ENCODE results near the gene MCU. TPM values are rescaled to one million over a fixed set of nuclear protein-coding genes. Genes with fewer than 3 reads are reported as not detected.
"Not testable (repeated sequence)": the region's sequence is repeated elsewhere in the genome, so short reads cannot be mapped to it uniquely, and the experiment has no call there.

MCU gene
- total and polyA plus RNA-seq, 2 donors (not counting 1 experiment from before 2014, with no cell fraction given): 11.7 to 21.1 TPM

GRCh38 chr10:72757732-72758131 is 65.8 kb downstream of the MCU start:
- ChIA-PET CTCF (no interaction called here), POLR2A (no interaction called here)
- Histone ChIP-seq H2AFZ (ENCODE audit: insufficient read depth, low read depth, low read length, poor library complexity, severe bottlenecking) (no peak overlapping the region), H3K4me2 (replicated peaks; ENCODE audit: low read depth, low read length, poor library complexity, severe bottlenecking) (no peak overlapping the region), H3K9ac (ENCODE audit: low read length) (no peak overlapping the region), H3K27me3 (replicated peaks in 1 of 4; ENCODE audit: control extremely low read depth in 1 of 4, control insufficient read depth in 3 of 4, insufficient read depth in 4 of 4, low read length in 3 of 4) (no peaks in the 10 kb centered on the region), H3K4me3 (ENCODE audit: control extremely low read depth in 1 of 5, extremely low read depth in 1 of 5, insufficient read depth in 1 of 5, low read depth in 2 of 5, low read length in 4 of 5) (no peak overlapping the region), H3K27ac (ENCODE audit: low read length in 2 of 2) (no peak overlapping the region), H3K9me3 (ENCODE audit: control extremely low read depth in 1 of 3, control insufficient read depth in 2 of 3, insufficient read depth in 1 of 3, low read length in 2 of 3) (no peaks in the 10 kb centered on the region), H3K36me3 (replicated peaks in 1 of 2; ENCODE audit: control extremely low read depth in 1 of 2, control insufficient read depth in 1 of 2, extremely low read depth in 1 of 2, insufficient read depth in 2 of 2, low read length in 1 of 2) (no peaks in the 10 kb centered on the region), H4K20me1 (ENCODE audit: control insufficient read depth, insufficient read depth, low read length, poor library complexity, severe bottlenecking) (no peaks in the 10 kb centered on the region), H3K79me2 (ENCODE audit: control insufficient read depth, insufficient read depth, low read length) (peaks cover 4% of the 10 kb centered on the region), H3K4me1 (ENCODE audit: control insufficient read depth in 2 of 2, insufficient read depth in 2 of 2, low read length in 2 of 2) (peaks cover 3 to 7% of the 10 kb centered on the region in 2 donors)
- no peak overlapping the region for H3K27ac Mint-ChIP-seq
- ATAC-seq (ENCODE audit: low read depth) (no peak), DNase-seq (no peak)
- no peaks in the 10 kb centered on the region for H3K27me3 Mint-ChIP-seq
- H3K4me1 Mint-ChIP-seq: peaks cover 11% of the 10 kb centered on the region
- TF ChIP-seq EZH2 (IDR thresholded peaks at IDR 0.05; ENCODE audit: borderline replicate concordance, insufficient read depth, low read depth, low read length, poor library complexity, severe bottlenecking) (no peak), CTCF (IDR thresholded peaks at IDR 0.05) (no peak)
- intact Hi-C loops (cut with micrococcal nuclease): no loop called here
- no peaks in the 10 kb centered on the region for H3K9me3 Mint-ChIP-seq (ENCODE audit: insufficient read depth)
- 92% methylated on average over 2 of the region's 2 CpGs for WGBS (ENCODE audit: insufficient coverage)
- H3K4me3 Mint-ChIP-seq: no peak overlapping the region

GRCh38 chr10:72758930-72759329 is 67.0 kb downstream of the MCU start:
- H3K4me1 ChIP-seq (ENCODE audit: control insufficient read depth in 2 of 2, insufficient read depth in 2 of 2, low read length in 2 of 2); H3K4me1 Mint-ChIP-seq; H3K9me3 ChIP-seq (ENCODE audit: control extremely low read depth in 1 of 3, control insufficient read depth in 2 of 3, insufficient read depth in 1 of 3, low read length in 2 of 3); H3K27ac ChIP-seq (ENCODE audit: low read length in 2 of 2); H3K4me3 Mint-ChIP-seq; H4K20me1 ChIP-seq (ENCODE audit: control insufficient read depth, insufficient read depth, low read length, poor library complexity, severe bottlenecking); H3K4me2 ChIP-seq (replicated peaks; ENCODE audit: low read depth, low read length, poor library complexity, severe bottlenecking); CTCF ChIA-PET; intact Hi-C loops (cut with micrococcal nuclease); H3K27me3 Mint-ChIP-seq; H3K4me3 ChIP-seq (ENCODE audit: control extremely low read depth in 1 of 5, extremely low read depth in 1 of 5, insufficient read depth in 1 of 5, low read depth in 2 of 5, low read length in 4 of 5); H3K36me3 ChIP-seq (replicated peaks in 1 of 2; ENCODE audit: control extremely low read depth in 1 of 2, control insufficient read depth in 1 of 2, extremely low read depth in 1 of 2, insufficient read depth in 2 of 2, low read length in 1 of 2); DNase-seq; POLR2A ChIA-PET; H3K9me3 Mint-ChIP-seq (ENCODE audit: insufficient read depth); H2AFZ ChIP-seq (ENCODE audit: insufficient read depth, low read depth, low read length, poor library complexity, severe bottlenecking); ATAC-seq (ENCODE audit: low read depth); H3K27me3 ChIP-seq (replicated peaks in 1 of 4; ENCODE audit: control extremely low read depth in 1 of 4, control insufficient read depth in 3 of 4, insufficient read depth in 4 of 4, low read length in 3 of 4); H3K9ac ChIP-seq (ENCODE audit: low read length); H3K27ac Mint-ChIP-seq; H3K79me2 ChIP-seq (ENCODE audit: control insufficient read depth, insufficient read depth, low read length): not testable (repeated sequence)
- WGBS (ENCODE audit: insufficient coverage): no CpG with 5 or more reads among the region's 10 CpGs

Data from B cell (primary cell).